HG02678 (cell line): ENCODE results near the gene HTN3.
"Not testable (repeated sequence)": the region's sequence is repeated elsewhere in the genome, so short reads cannot be mapped to it uniquely, and the experiment has no call there.

ENCODE experiments used
- ATAC-seq: cut with Tn5 transposase; IDR thresholded peaks from one replicate; pipeline ENCODE4 v1.9.1; 2021; ENCODE audit warnings: mild to moderate bottlenecking, moderate library complexity; ENCODE audit not compliant: unreplicated experiment

HTN3 gene

DNA sequence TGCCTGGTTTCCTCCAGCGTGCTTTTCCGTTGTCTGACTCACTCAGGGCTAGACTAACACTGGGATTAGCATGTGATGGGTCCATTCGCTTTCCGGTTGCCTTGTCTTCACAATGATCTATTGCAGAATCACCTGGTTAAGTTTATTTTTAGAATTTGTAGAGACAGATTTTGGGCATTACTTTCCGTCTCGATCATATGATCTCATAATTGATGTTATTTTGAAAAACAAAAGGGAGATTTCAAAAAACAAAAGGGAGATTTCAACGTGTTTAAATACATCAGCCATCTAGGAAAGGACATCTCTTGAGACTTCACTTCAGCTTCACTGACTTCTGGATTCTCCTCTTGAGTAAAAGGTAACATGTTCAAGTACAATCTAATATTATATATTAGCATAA, at the start of gene HTN3:
TSS of gene HTN3 (plus strand) at position 301 of the 400 bp plus-strand sequence. CDS start 2,282 bp downstream, outside the sequence.
- not testable (repeated sequence) for ATAC-seq

DNA sequence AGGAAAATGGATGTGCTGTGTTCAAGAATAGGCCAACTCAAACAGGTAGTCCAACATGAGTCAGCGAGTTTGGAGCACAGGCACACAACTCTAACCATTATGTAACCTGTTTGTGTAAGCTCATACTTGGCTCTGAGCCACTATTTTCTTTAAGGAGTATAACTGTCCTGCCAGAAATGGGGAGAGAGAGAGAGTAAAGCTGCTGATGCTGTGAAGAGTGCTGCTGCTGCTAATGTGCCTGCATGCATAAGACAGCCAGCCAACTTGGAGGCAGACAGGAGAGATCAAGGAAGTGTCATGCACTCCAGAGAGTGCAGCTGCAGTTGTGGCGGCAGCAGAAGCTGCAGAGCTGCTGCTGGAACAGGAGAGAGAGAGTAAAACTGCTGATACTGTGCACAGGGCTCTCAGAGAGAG, 44.2 kb upstream of the HTN3 start:
- ATAC-seq = no peak

DNA sequence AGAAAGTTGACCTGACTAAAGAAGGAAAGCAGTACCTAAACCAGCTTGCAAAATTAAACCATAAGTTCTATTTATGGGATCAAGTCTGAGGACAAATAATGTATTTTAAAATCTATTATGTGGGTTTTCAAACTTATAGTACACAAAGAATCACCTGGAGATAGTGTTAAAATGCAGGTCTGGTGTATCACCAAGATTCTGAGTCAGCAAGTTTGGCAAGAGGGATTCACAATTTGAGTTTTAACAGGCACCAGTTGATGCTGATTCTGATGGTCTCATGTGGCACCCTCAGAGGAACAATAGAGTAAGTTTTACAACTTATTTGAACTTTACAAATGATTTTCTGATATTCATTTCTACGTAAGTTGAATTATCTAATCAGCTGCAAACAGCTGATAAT, 41.6 kb upstream of the HTN3 start:
- no peak for ATAC-seq

DNA sequence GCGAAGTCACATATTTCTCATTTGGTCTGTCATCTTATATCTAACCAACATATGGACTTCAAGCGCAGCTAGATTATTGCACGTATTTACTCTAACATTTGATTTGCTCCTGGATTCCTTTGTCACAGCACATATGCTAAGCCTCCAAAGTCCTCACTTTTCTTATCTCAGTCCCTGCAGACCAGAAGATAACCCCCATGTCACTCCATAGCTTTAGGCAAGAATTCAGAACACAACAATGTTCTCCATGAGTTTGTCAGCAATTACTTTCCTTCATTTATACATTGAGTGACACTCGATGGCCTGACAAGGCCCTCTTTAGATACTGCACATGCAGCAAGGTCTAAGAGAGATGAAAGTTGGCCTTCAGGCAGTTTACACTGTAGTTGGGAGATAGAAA, 37.2 kb upstream of the HTN3 start:
- ATAC-seq = no peak

DNA sequence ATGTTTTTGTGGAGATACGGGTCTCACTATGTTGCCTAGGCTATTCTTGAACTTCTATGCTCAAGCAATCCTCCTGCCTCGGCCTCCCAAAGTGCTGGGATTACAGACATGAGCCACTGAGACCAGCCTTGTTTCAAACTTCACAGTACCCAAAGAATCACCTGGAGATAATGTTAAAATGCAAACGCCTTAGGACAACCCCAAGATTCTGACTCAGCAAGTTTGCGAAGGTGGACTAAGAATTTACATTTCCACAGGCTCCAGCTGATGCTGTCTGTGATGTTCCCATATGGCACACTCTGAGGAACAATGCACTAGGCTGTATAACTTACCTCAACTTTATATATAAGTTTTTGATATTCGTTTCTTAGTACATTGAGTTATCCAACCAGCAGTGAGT, 33.5 kb upstream of the HTN3 start:
- ATAC-seq = no peak

DNA sequence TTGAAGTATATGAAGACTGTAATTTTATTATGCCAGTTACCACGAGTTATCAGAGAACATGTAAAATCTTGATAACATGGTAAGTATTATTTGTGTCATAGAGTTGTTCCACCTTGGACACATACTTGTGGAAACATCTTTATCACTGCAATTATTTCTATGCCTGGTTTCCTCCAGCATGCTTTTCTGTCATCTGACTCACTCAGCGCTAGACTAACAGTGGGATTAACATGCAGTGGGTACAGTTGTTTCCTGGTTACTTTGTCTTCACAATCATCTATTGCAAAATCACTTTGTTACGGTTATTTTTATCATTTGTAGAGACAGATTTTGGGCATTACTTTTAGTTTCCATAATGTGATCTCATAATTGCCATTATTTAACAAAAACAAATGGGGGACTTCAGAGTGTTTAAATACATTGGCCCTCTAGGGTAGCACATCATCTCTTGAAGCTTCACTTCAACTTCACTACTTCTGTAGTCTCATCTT, 32.7 kb upstream of the HTN3 start, which contains the start of gene STATH:
TSS of gene STATH (plus strand) at position 441 of the 491 bp plus-strand sequence. CDS start 2,472 bp downstream, outside the sequence.
- ATAC-seq = no peak

DNA sequence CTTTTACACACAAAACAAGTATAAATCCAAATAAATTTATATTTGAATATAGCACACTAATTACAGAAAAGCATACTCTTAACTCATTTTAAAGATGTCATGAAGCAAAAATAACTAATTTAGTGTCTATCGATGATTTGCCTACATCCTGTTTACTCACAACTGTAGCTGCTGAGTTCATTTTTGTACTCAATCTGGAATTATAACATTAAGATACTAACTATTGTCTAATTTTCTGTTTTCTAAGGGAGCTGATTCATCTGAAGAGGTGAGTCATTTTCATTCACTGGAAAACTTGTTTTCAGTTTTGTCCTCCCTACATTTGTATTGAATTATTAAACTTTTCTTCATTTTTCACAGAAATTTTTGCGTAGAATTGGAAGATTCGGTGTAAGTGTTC, 28.8 kb upstream of the HTN3 start:
- ATAC-seq = no peak

DNA sequence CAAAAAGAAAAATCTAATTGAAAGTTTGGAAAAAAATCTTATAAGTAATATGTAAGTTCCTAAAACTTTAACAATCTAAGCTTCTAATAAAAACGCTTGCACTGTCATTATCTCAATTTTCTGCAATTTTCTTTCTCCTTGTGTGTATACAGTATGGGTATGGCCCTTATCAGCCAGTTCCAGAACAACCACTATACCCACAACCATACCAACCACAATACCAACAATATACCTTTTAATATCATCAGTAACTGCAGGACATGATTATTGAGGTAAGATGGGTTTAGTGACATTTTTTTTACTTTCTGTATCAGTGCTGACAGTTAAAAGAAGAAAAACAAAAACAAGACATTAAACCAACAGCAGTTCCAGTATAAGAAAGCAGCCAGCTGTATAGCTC, 27.5 kb upstream of the HTN3 start:
- ATAC-seq = no peak

DNA sequence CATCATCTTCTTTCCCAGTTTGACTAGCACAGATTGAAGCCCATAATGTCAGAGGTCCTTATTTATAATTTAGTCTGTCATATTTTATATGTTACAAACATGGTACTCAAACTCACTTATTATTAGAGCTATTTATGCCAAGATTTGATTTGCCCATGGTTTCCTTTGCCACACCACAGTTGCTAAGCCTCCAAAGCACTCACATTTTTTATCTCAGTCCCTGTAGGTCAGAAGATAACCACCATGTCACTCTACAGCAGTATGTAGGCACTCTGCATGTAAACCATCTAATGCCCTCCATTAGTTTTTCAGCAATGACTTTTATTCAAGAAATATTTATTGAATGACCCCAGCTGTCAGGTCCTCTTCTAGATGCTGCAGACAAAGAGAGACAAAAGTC, 25.8 kb upstream of the HTN3 start:
- no peak for ATAC-seq

DNA sequence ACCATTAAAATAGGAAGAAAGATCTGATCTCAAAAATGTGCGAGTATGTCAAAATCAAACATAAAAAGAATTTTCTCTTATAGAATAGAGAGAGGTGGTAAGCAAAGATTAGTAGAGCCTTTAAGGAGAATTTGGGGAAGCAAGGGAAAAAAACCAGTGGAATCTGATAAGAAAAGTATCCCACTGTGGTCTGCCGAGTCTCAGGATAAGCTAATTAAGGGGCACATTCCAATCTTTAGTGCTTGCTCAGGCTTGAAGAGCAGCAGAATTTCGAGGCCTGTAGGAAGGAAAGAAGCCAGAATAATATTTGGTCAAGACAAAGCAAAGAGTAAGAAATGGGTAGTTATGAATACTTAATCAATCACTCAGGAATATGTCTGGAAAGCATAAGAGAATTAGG, 19.5 kb upstream of the HTN3 start:
- ATAC-seq = no peak

DNA sequence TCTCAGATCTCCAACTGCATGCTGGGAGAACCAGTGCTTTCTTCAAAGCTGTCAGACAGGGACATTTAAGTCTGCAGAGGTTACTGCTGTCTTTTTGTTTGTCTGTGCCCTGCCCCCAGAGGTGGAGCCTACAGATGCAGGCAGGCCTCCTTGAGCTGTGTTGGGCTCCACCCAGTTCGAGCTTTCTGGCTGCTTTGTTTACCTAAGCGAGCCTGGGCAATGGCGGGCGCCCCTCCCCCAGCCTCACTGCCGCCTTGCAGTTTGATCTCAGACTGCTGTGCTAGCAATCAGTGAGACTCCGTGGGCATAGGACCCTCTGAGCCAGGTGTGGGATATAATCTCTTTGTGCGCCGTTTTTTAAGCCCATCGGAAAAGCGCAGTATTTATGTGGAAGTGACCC, 9.3 kb upstream of the HTN3 start:
- ATAC-seq = not testable (repeated sequence)

DNA sequence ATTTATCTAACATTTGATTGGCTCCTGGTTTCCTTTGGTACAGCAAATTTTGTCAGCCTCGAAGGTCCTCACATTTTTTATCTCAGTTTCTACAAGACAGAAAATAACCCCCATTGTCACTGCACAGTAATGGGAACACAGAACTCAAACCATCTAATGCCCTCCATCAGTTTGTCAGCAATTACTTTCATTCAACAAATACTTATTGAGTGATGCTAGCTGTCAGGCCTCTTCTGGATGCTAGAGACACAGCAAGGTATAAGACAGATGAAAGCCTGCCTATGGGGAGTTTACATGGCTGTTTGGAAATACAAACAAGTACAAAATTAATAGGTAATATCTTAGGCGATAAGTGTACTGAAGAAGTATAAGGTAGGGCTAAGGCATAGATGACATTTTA, 5.0 kb upstream of the HTN3 start:
- no peak for ATAC-seq

DNA sequence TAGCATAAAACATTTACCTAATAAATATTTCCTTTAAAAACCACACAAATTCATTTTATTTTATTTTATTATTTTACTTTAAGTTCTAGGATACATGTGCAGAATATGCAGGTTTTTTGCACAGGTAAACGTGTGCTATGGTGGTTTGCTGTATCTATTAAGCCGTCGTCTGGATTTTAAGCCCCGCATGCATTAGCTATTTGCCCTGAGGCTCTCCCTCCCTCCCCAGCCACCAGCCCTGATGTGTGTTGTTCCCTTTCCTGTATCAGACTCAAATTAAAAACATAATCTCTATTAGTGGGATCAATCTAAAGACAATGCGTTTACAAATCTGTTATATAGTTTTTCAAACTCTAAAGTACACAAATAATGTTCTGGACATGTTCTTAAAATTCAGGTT, 1.2 kb upstream of the HTN3 start:
- no peak for ATAC-seq

DNA sequence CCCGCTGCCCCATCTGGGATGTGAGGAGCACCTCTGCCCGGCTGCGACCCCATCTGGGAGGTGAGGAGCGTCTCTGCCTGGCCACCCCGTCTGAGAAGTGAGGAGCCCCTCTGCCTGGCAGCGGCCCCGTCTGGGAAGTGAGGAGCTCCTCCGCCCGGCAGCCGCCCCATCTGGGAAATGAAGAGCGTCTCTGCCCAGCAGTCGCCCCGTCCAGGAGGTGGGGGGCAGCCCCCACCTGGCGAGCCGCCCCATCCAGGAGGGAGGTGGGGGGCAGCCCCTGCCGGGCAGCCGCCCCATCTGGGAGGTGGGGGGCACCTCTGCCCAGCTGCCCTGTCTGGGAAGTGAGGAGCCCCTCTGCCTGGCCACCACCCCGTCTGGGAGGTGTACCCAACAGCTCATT, 9.3 kb downstream of the HTN3 start:
- not testable (repeated sequence) for ATAC-seq

DNA sequence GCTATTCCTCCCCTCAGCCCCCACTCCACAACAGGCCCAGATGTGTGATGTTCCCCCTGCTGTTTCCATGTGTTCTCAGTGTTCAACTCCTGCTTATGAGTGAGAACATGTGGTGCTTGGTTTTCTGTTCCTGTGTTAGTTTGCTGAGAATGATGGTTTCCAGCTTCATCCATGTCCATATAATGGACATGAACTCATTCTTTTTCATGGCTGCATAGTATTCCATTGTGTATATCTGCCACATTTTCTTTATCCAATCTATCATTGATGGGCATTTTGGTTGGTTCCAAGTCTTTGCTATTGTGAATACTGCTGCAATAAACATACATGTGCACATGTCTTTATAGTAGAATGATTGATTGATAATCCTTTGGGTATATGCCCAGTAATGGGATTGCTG, 11.7 kb downstream of the HTN3 start:
- ATAC-seq = not testable (repeated sequence)

DNA sequence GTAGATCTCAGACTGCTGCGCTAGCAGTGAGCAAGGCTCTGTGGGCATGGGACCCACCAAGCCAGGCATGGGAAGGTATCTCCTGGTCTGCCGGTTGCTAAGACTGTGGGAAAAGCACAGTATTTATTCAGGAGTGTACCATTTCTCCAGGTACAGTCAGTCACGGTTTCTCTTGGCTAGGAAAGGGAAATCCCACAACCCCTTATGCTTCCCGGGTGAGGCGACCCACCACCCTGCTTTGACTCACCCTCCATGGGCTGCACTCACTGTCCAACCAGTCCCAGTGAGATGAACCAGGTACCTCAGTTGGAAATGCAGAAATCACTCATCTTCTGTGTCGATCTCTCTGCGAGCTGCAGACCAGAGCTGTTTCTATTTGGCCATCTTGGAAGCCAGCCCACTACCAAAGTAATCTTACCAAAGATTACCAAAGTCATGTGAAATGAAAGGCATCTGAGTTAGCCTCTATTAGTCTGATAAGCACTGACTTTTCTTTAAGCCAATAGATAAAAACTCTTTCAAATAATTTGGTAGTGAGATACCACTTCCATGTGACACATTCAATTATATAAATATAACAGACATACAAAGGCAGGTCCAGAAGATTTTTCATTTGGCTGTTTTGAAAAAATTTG, 13.5 kb downstream of the HTN3 start:
- ATAC-seq = no peak

DNA sequence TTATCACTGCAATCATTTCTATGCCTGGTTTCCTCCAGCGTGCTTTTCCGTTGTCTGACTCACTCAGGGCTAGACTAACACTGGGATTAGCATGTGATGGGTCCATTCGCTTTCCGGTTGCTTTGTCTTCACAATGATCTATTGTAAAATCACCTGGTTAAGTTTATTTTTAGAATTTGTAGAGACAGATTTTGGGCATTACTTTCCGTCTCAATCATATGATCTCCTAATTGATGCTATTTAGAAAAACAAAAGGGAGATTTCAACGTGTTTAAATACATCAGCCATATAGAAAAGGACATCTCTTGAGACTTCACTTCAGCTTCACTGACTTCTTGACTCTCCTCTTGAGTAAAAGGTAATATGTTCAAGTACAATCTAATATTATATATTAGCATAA, 21.9 kb downstream of the HTN3 start, which contains the start of gene HTN1:
TSS of gene HTN1 (plus strand) at position 301 of the 400 bp plus-strand sequence. CDS start 2,639 bp downstream, outside the sequence.
- not testable (repeated sequence) for ATAC-seq

DNA sequence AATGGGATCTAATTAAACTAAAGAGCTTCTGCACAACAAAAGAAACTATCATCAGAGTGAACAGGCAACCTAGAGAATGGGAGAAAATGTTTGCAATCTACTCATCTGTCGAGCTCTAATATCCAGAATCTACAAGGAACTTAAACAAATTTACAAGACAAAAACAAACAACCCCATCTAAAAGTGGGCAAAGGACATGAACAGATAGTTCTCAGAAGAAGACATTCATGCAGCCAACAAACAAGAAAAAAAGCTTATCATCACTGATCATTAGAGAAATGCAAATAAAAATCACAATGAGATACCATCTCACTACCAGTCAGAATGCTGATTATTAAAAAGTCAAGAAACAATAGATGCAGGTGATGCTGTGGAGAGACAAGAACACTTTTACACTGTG, 28.3 kb downstream of the HTN3 start:
- ATAC-seq = not testable (repeated sequence)

DNA sequence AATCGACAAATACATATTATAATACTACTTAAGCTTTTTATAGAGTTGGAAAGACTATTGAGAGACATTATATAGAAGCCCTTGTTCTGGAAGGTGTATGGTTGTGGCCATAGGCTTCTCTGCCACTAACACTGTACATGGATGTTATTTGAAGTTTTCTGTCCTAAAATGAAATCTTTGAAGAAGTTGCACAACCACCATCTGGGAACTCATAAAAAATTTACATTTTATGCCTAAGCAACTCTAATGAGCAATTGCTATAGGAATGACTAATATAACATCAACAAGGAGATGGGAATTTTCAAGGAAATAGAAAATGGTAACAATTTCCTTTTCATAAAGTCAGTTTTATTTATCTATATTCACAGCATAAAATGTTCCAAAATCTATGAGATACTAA, 29.4 kb downstream of the HTN3 start:
- no peak for ATAC-seq

DNA sequence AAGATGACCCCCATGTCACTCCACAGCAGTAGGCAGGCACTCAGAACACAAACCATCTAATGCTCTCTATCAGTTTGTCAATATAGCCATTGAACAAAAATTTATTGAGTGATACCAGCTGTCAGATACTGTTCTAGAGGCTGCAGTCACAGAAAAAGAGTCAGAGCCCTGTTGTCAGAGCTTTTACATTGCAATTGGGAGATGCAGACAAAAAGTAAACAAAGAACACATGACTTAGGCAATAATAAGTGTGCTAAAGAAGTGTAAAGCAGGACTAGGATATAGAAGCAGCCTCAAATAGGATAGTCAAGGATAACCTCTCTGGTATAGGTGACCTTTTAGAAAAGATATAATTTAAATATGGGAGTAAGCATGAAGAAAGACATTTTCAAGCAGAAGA, 30.9 kb downstream of the HTN3 start:
- no peak for ATAC-seq

DNA sequence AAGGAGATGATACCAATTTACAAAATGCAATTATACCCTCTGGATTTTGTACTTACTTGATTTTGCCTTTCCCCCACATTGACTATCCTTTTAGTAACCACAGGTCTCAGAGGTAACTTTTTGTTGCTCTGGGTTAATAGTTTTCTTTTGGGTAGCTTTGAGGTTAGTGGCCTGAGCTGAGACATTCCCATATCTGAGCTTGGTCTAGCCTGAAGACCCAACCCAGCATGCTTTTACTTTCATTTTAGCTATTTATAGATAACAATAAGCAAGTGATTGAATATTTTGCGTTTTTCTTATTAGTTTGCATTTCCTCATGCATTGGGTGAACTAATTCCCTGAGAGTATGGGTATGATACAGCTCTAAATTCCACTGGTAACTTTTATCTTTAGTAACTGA, 33.7 kb downstream of the HTN3 start:
- peak; percentile 85 for ATAC-seq

DNA sequence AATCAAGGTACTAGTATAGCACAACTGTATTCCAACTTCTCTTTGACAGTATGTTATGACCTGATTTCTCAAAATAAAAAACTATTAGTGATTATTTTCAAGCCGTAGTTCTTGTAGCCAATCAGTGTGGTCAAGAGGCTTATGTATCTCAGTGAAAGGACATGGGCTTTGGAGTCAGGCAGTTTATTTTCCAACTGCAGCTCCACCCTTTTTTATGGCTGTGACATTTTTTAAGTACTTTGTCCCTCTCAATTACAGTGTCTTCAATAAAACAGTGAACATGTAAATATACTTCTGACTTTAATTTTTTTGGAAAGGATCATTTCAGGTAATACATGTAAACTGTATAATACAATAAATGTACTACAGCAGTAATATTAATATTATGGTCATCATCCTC, 51.9 kb downstream of the HTN3 start:
- no peak for ATAC-seq
